Kidney epithelial cell (primary cell): ENCODE data around the gene ANKRD35. TPM values are rescaled to one million over a fixed set of nuclear protein-coding genes. Genes with fewer than 3 reads are reported as not detected.

Source experiments
- DNase-seq: peaks from one replicate; pipeline ENCODE4 v3.0.0-alpha.2; 2010; ENCODE audit warnings: low read depth
- H3K27me3 ChIP-seq: 2 replicates; pipeline ENCODE4 v1.6.0; 2011; ENCODE audit warnings: low read length; ENCODE audit not compliant: control insufficient read depth, insufficient read depth
- H3K36me3 ChIP-seq: 2 replicates; pipeline ENCODE4 v1.5.1; 2011; ENCODE audit warnings: low read length; ENCODE audit not compliant: control insufficient read depth, insufficient read depth
- H3K4me3 ChIP-seq: 2 replicates; pipeline ENCODE4 v1.5.1; 2011; ENCODE audit warnings: low read depth, mild to moderate bottlenecking, control low read depth, low read length
- total RNA-seq: library from RNA; depleted of rRNA; stranded (reverse); fragments of >200 nt; gene quantifications from 2 replicates; pipeline ENCODE4 v1.2.3, GENCODE V29; 2015
- TF ChIP-seq, protein P1 (sequence below): IDR thresholded peaks from 2 replicates; pipeline ENCODE4 v1.5.1; 2011; ENCODE audit warnings: mild to moderate bottlenecking, moderate library complexity, low read length, control low read depth, inconsistent platforms; ENCODE audit not compliant: insufficient read depth, poor library complexity, severe bottlenecking

Gene ANKRD35
- total RNA-seq, 1 donor from 2014 or later: not detected

DNA sequence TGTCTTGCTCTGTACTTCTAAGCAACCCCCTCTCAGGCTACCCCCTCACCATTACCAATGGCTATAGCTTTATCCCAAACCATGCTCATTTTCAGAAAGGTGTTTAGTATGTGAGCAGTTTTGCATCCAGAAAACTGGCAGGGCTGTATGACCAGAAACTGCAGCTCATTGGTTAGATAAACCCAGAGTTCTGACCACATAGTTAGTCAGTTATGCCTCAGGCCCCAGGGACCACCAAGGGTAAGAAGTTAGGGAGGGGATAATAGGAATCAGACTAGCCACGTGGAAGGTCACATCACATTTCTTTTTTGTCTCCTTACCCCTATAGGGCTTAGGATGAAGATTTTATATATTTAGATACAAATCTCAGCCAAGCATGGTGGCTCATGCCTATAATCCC lies 23.0 kb upstream of the ANKRD35 start:
- DNase-seq: no peak
- TF ChIP-seq, protein P1, sequence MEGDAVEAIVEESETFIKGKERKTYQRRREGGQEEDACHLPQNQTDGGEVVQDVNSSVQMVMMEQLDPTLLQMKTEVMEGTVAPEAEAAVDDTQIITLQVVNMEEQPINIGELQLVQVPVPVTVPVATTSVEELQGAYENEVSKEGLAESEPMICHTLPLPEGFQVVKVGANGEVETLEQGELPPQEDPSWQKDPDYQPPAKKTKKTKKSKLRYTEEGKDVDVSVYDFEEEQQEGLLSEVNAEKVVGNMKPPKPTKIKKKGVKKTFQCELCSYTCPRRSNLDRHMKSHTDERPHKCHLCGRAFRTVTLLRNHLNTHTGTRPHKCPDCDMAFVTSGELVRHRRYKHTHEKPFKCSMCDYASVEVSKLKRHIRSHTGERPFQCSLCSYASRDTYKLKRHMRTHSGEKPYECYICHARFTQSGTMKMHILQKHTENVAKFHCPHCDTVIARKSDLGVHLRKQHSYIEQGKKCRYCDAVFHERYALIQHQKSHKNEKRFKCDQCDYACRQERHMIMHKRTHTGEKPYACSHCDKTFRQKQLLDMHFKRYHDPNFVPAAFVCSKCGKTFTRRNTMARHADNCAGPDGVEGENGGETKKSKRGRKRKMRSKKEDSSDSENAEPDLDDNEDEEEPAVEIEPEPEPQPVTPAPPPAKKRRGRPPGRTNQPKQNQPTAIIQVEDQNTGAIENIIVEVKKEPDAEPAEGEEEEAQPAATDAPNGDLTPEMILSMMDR: no peak
- no peak overlapping the region for H3K4me3 ChIP-seq
- no peaks in the 10 kb centered on the region for H3K27me3 ChIP-seq
- no peaks in the 10 kb centered on the region for H3K36me3 ChIP-seq

DNA sequence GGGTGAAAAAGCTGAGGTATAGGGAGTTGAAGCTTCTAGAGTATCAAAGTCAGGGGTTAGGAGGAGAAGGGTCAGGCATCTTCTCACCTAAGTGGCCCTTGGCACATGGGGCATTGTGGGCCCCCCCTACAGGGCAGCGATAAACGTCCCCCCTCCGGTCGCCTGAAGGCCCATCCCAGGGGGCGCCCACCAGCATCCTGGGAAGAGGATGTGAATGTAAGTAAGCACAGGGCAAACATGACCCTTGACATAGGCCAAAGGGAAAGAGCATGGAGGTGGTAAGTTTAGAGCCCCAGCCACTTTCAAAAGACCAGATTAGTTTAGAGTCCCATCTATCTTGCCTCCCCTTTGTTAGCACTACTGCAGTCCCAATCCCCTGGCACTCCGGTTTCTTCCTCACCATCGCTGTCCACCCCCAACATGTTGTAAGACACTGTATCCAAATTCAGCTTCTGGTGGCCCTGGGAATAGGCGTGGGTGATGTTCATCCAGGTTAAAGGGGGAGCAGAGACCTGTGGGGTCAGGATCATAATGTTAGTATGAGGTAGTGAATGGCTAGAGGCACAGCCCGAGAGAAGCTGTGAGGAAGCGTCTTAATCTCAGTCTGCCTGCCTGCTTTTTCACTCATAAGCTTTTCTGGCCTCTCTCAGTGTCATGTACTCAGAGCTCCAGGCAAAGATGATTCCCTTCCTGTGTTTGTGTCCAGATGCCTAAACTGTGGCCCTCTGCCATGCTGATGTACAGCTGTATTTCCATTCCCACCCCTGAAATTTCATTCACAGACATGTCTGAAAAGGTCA lies 21.5 kb upstream of the ANKRD35 start:
- DNase-seq: no peak
- Histone ChIP-seq H3K27me3 (no peaks in the 10 kb centered on the region), H3K4me3 (no peak overlapping the region), H3K36me3 (no peaks in the 10 kb centered on the region)
- TF ChIP-seq, protein P1: no peak

DNA sequence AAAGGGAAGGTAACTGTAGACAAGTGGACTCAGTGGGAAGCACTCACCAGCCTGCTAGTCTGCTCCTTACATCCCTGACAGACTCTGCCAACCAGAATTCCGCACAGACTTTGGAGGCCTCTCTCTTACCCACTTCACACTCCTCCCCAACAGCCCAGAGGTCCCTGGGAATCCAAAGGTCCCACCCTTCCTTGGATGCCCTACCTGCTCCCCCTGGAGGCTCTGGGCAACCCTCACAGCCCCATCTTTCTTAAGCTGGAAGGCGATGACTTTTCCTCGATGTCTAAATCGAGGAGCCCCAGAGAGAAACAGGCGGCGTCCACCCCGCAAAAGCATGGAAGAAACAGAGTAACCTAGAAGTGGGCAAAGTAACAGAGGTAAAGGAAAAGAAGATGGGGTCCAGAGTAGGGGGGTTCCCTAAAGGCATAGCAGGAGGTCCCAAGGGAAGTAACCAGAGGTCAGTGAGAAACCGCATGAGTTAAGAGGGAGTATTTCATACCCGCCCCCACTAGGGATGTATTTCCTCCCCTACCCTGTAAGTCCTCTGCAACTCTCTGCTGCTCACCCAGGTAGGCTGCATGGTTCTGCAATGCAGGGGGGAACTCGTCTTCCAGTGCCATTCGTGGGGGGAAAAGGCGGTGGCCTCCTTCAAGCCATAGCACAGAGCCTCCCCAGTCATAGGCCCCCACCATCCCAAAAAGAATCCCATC lies 15.8 kb upstream of the ANKRD35 start:
- no peak for DNase-seq
- TF ChIP-seq, protein P1: no peak
- H3K4me3 ChIP-seq: no peak overlapping the region
- no peaks in the 10 kb centered on the region for H3K36me3 ChIP-seq
- no peaks in the 10 kb centered on the region for H3K27me3 ChIP-seq

DNA sequence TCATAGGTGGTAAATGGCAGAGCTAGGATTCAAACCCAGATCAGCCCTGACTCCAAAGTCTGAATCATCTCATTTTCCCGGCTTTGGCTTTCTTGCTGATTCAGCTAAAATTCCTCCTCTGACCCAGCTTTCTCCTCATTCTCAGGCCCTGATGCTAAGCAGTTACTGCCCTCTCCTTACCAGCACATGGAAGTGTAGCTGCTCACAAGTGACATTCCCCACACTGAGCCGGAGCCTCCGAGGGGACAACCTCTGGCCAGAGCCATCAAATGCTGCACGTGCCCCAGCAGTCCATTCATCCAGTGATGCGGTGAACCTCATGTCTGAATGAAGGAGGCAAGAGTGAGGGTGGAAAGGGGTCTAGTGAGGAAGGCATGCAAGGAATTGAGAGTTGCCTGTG lies 13.1 kb upstream of the ANKRD35 start:
- Histone ChIP-seq H3K27me3 (no peaks in the 10 kb centered on the region), H3K36me3 (no peaks in the 10 kb centered on the region), H3K4me3 (no peak overlapping the region)
- TF ChIP-seq, protein P1: no peak
- DNase-seq: no peak

DNA sequence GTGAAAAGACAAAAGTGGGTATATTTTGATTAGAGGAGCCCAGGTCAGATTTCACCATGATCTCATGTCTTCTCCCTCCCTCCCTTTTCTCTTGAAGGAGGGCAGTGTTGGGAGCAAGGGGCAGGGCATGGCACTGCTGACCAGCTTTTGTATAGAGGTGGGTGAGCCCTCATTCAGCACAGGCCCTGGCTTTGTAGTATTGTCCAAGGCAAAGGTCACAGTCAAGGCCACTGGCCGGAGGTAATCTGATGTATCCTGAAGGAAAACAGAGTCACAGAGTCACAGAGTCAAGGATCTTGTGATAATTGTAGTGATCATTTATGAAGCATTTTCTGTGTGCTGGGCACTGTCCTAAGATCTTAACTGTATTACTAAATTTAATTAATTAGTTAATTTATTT lies 12.3 kb upstream of the ANKRD35 start:
- no peaks in the 10 kb centered on the region for H3K36me3 ChIP-seq
- no peak for DNase-seq
- H3K27me3 ChIP-seq: no peaks in the 10 kb centered on the region
- TF ChIP-seq, protein P1: no peak
- no peak overlapping the region for H3K4me3 ChIP-seq
